ENCODE data around the gene GAS2L2.
A peak's percentile ranks its signal among the peaks of the same experiment; 100 is the strongest.

GAS2L2 gene

GRCh38 chr17:35745246-35745645 lies 7.8 kb downstream of the GAS2L2 start:
- DNase-seq = no peak

DNA sequence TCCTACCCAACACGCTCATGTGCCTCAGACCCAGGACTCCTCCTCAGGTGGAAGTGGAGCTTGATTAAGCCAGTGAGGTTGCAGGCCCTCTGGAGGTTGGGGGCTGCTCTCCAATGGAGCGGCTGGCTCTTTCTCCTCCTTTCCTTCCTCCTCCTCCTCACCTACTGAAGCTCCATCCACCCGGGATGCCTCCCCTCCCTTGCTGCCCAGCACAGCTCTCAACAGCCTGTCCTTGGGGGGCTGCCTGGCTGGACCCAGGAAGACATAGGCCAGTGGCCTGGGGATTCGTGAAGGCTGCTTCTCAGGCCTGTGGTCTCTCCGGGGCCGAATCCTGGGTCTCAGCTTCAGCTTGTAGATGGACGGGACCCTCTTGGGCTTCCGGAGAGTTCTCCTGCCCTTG lies 8.2 kb downstream of the GAS2L2 start:
- DNase-seq = no peak

- DNase-seq = no peak
Observed at GRCh38 chr17:35743626-35744328, 9.3 kb downstream of the GAS2L2 start.

DNA sequence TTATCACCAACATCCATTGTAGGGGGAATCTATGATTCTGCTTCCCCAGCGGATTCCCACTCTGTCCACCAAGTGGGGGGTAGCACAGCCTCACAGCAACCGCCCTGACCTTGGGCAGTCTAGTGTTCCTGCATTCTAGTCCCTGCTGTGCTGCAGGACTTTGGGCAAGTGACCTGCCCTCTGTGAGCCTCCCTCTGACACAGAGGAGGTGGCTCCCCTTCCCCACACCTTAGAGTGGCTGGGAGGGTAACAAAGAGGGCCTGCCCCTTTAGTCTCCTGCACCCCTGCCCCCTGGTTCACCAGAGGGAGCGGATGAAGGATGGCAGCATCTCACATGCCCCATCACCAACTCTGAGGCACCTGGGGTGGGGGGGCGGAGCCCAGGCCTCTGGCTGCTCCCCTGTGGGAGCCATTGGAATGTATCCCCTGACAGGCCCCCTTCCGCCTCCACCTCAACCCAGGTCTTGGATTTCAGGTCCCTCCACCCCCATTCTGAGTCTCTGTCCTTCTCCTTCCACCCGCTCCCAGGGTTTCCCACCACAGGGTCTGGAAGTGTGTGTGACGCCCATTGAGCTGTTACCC lies 10.1 kb downstream of the GAS2L2 start:
- no peak for DNase-seq

DNA sequence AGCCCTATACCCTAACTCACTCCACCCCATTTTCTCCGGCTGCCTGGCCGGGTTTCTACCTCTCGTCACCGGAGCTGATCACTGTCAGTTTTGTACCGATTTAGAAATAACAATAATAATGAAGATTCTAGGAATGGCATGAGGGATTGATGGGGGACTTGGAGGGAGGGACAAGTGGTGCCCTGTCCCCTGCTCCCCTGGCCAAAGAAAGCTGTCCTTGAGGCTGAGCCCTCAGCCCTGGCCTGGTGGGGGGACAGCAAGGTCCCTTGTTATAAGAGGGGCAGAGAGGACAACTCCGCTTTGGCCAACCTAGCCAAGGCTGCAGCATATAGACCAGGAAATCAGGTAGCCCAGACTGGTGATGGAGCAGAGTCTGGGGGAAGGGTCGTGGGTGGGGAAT lies 10.5 kb downstream of the GAS2L2 start:
- no peak for DNase-seq

DNA sequence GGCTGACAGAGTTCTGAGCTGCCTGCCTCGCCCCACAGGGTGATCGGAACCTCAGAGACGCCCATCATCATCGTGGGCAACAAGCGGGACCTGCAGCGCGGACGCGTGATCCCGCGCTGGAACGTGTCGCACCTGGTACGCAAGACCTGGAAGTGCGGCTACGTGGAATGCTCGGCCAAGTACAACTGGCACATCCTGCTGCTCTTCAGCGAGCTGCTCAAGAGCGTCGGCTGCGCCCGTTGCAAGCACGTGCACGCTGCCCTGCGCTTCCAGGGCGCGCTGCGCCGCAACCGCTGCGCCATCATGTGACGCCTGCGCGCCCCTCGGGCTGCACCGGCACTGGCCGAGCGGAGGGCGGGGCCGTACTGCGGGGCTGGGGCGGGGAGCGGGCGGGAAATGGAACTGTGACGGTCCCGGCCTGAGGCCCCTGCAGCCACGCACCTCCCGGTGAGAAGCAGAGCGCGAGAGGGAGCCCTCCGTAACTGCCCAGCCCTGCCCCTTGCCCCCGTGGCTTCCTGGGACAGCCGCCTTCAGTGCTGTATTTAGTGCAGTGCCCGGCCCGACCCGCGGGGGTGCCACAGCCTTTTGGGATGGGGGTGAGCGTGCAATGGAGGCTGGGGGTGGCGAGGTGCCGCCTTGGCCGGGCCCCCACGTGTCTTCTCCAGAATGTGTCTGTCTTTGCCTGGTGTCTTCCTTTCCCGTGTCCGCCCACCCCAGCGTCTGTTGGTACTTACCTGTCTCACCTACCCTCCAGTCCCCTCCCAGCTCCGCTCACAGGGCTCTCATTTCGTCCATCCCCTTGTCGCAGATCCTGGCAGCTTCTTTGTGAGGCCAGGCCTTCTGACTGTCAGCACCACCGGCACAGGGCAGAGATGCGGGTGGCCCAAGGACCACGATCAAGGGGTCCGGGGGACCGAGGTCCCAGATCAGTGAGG lies 11.8 kb downstream of the GAS2L2 start:
- DNase-seq = no peak

- no peak for DNase-seq
Observed at GRCh38 chr17:35740216-35740615, 12.8 kb downstream of the GAS2L2 start.

GRCh38 chr17:35738519-35739133 lies 14.4 kb downstream of the GAS2L2 start:
- DNase-seq = no peak

DNA sequence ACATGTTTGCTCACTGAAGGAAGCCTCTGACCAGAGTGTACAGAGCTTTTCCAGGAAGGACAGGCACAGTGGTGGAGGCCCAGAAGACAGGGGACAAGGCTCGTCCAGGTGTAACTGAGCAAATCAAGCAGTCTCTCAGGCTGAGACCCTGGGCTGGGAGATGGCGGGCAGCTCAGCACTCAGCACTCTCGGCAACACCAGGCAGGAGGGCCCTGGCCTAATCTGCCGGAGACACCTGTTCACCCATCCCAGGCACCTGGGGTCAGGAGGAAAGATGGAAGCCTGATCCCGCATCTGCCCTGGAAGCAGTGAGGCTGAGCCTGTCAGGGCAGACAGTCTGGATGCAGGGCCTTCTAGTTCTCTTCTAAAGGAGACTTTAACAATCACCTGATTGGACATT lies 16.8 kb downstream of the GAS2L2 start:
- no peak for DNase-seq

DNA sequence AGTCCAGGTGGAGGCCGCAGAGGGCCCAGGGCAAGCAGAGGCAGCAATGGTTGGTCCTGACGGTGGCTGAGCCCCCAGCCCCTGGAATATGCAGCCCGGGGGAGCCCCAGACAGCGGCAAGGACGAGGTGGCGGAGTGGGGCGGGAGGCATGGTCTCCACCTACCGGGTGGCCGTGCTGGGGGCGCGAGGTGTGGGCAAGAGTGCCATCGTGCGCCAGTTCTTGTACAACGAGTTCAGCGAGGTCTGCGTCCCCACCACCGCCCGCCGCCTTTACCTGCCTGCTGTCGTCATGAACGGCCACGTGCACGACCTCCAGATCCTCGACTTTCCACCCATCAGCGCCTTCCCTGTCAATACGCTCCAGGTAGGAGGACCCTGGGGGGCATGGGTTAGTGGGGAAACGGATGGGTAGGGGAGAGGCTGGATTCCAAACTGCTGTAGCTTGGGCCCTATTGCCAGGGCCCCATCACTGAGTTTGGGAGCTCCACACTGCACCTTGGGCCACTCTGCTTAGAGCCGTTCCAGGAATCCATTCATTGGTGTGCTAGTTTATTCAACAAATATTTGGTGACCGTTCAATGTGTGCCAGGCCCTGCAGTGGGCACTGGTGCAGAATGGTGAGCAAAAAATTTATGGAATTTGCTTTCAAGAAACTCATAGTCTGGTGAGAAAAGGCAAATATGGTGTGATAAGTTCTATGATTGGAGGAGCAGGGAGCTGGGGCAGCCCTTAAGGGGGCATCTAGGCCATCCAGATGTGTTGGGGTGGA lies 17.8 kb downstream of the GAS2L2 start:
- no peak for DNase-seq

GRCh38 chr17:35734396-35734795 lies 18.6 kb downstream of the GAS2L2 start:
- no peak for DNase-seq

- no peak for DNase-seq
Observed at GRCh38 chr17:35733366-35733765, 19.7 kb downstream of the GAS2L2 start.

GRCh38 chr17:35732806-35733136 lies 20.3 kb downstream of the GAS2L2 start:
- DNase-seq = no peak

DNA sequence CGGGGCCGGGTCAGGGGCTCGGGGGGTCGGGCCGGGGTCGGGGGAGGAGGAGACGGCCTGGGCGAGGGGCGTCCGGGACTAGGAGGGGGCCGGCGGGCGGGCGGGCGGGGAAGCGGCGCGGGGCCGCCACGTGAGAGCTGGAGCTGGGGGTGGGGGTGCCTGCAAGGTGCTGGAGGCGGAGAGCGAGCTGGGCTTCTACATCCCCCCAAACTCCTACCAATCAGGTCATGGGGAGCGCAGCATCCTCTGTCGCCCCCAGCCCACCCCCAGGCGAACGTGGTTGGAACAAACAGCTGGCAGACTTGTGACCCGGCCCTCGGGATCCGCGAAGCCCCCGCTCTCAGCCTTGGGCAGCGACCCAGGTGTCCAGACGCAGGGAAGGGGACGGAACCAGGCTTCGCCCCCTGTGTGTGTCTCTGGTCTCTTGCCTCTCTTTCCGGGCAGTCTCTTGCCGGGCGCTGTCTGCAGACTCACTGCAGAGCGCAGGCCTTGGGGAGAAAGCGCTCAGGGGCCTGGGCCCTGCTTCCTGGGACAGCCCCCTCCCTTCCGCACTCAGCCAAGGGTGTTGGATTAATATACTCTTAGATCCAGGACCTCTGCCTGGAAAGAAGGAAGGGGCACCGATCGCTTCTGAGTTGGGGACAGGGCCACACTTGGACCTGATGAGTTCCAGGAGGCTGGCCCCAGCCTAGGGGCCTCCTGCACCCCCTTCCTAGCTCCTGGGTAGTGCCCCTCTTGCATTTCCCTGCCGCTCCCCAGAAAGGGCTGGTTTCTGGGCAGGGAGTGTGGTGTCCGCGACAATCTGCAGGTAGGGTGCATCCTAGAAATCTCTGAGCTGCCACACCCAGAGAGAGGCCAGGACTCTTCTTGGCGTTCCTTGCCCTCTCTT lies 20.9 kb downstream of the GAS2L2 start:
- DNase-seq = no peak

GRCh38 chr17:35731239-35731916 lies 21.7 kb downstream of the GAS2L2 start, which contains the start of gene RASL10B:
Gene RASL10B (plus strand): TSS chr17:35731639. CDS start chr17:35735185, 3,546 bp downstream.
- peak; percentile 19 to 20 for DNase-seq

GRCh38 chr17:35730400-35731005 lies 22.5 kb downstream of the GAS2L2 start:
- no peak for DNase-seq

DNA sequence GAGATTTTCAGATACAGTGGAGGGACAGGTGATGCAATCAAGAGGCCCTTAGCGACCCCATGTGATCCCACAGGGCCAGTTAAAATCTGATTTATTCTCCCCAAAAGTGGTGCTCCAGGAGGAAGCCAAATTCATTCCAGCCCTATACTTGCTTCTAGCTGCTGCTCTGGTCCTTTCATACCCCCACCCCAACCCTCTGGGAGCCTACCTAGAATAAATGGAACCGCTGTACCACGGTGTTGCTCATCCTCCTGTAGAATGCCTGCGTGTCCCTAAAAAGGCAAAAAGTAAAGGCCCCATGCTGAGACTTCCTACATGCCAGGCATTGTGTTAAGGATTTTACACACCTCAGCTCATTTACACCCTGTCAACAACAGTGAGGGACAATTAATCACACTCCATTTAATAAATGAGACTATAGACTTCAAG lies 23.6 kb downstream of the GAS2L2 start:
- no peak for DNase-seq

DNA sequence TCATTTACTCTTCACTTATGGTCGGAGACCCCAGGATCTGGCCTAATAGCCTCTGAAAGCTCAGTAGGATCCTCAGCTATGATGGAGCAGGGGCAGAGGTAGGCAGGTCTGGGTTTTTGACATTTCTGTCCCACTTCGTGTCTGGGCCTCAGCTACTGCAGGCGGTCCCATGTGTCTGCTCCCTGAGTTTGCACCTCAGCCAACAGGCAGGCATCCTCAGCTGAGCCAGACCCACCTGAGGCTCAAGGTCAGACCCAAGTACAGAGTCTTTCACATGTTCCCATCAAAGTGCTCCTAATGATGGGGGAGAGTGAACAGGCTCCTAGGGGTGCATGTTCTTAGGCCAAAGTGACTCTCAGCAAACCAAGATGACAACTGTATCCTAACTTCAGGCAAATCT lies 24.5 kb downstream of the GAS2L2 start:
- no peak for DNase-seq

DNA sequence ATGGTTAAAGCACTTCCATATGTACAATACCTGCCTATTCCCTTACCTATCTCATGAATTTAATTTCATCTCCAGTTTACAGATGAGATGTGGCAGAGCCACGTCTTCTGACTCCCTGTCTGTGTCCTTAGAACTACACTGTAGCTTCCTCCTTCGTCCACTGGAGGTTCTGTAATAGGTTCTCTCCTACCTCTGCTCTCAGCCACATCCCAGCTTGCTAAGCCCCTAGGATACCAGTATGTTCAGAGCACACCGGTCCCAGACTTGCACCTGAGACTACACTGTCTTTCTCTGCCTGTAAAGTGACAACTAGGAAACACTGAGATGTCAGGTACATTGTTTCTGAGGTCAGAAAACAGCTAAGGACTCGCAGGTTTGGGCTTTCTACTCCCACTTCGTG lies 25.4 kb downstream of the GAS2L2 start:
- no peak for DNase-seq

- no peak for DNase-seq
Observed at GRCh38 chr17:35726953-35727460, 26.0 kb downstream of the GAS2L2 start.

Data from hippocampal formation (tissue), 2 donors.